ENCODE measurements around the gene DENND6A.
"Not testable (repeated sequence)": the region's sequence is repeated elsewhere in the genome, so short reads cannot be mapped to it uniquely, and the experiment has no call there.

The DENND6A gene

DNA sequence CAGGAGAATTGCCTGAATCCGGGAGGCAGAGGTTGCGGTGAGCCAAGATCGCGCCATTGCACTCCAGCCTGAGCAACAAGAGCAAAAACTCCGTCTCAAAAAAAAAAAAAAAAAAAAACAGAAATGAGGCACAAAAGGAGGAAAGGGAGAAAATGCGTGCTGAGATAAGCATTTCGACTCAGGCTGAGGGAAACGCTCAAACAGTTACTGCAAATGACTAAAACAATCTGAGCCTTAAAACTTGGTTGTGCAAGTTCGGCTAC lies 813 bp downstream of the DENND6A start:
- not testable (repeated sequence) for H3K27me3 ChIP-seq (ENCODE audit: insufficient read depth, low read length); H3K36me3 ChIP-seq (ENCODE audit: insufficient read depth, low read depth, low read length); H3K9me3 ChIP-seq (ENCODE audit: insufficient read depth, low read depth, low read length)
- Histone ChIP-seq H3K4me3 (ENCODE audit: low read length) (peak overlapping the region; percentile 98), H3K27ac (ENCODE audit: low read length) (peak overlapping the region; percentile 97), H3K4me1 (ENCODE audit: insufficient read depth, low read length) (peaks cover 15% of the 10 kb centered on the region; the same call in 1 of the 2 replicates), H3K9ac (ENCODE audit: low read depth, low read length) (peak overlapping the region; percentile 94)

DNA sequence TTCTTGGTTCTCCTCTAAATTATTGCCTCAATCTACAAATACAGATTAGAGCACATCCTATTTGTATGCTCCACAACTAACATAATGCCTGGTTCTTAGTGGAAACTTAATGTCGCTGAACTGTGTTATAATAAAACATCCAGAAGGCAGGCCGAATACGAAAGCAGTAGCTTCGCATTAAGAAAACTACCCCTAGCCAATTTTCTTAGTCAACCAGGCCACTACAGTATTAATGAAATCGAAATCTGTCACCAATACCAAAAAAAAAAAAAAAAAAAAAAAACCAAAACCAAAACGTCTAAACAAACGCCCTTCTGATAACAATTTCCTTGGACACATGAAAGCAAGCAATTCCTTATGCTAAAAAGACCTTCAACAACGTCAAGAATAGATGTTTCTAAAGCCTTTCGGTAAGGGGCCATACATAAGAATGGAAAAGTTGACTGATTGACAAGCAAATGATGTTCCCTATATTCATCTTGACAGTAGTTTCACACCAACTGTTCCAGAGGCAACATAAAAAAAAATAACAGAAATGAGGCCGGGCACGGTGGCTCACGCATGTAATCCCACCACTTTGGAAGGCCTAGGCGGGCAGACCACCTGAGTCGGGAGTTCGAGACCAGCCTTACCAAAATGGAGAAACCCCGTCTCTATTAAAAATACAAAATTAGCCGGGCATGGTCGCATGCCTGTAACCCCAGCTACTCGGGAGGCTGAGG lies 1.3 kb downstream of the DENND6A start:
- peak overlapping the region; percentile 98 for H3K4me3 ChIP-seq (ENCODE audit: low read length)
- peaks cover 15% of the 10 kb centered on the region; the same call in 1 of the 2 replicates for H3K4me1 ChIP-seq (ENCODE audit: insufficient read depth, low read length)
- H3K9me3 ChIP-seq (ENCODE audit: insufficient read depth, low read depth, low read length), result no peaks in the 10 kb centered on the region
- H3K9ac ChIP-seq (ENCODE audit: low read depth, low read length), result peak overlapping the region; percentile 94; the same call in 1 of the 2 replicates
- no peaks in the 10 kb centered on the region for H3K27me3 ChIP-seq (ENCODE audit: insufficient read depth, low read length)
- H3K27ac ChIP-seq (ENCODE audit: low read length), result no peak overlapping the region
- H3K36me3 ChIP-seq (ENCODE audit: insufficient read depth, low read depth, low read length), result no peaks in the 10 kb centered on the region

DNA sequence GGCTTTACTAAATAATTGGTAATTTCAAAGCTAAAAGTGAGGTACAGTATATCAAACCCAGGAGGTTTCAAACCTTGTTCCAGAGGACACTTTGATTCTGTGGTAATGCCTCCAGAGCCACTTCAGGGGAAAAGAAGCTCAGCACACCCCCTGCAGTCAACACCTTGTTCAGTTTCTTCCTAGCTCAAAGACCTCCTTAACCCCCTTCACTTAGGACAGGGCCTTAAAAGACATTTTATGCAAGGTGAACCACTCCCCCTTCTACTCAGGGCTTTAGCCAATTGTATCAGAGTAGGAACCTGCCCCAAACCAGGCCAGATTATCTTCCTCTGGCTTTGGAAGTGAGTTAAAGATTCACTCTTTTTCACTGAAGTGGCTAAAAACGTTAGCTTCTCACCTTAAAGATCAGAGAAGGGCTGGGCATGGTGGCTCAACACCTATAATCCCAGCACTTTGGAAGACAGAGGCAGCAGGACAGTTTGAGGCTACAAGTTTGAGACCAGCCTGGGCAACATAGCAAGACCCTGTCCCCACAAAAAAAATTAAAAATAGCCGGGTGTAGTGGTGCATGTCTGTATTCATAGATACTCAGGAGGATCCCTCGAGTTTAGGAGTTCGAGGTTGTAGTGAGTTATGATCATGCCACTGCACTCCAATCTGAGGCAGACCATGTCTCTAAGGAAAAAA lies 3.4 kb downstream of the DENND6A start:
- Histone ChIP-seq H3K9ac (ENCODE audit: low read depth, low read length) (no peak overlapping the region), H3K27me3 (ENCODE audit: insufficient read depth, low read length) (no peaks in the 10 kb centered on the region), H3K9me3 (ENCODE audit: insufficient read depth, low read depth, low read length) (no peaks in the 10 kb centered on the region), H3K4me1 (ENCODE audit: insufficient read depth, low read length) (peaks cover 15% of the 10 kb centered on the region; the same call in 1 of the 2 replicates), H3K27ac (ENCODE audit: low read length) (no peak overlapping the region), H3K4me3 (ENCODE audit: low read length) (no peak overlapping the region), H3K36me3 (ENCODE audit: insufficient read depth, low read depth, low read length) (no peaks in the 10 kb centered on the region; the same call in 1 of the 2 replicates)

DNA sequence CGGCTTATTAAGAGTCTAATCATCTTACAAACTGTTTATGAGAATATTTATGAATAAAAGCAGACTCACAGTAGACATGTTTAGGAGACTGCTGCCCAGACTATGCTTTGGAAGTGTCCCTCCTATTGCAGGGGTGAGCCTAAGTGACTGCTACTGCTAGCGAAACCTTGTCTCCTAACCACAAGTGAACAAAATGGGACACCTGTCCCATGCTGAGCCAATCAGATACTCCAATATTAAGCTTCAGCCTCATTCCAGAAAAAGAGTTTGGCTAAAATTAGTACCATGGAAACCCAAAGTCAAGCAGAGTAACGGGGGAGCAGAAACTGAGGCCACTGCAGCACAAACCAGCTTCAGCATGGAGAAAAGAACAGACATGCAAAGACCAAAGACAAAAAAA lies 4.6 kb downstream of the DENND6A start:
- H3K36me3 ChIP-seq (ENCODE audit: insufficient read depth, low read depth, low read length), result no peaks in the 10 kb centered on the region; the same call in 1 of the 2 replicates
- H3K27me3 ChIP-seq (ENCODE audit: insufficient read depth, low read length), result no peaks in the 10 kb centered on the region
- H3K9me3 ChIP-seq (ENCODE audit: insufficient read depth, low read depth, low read length), result no peaks in the 10 kb centered on the region
- peaks cover 15% of the 10 kb centered on the region; the same call in 1 of the 2 replicates for H3K4me1 ChIP-seq (ENCODE audit: insufficient read depth, low read length)
- no peak overlapping the region for H3K4me3 ChIP-seq (ENCODE audit: low read length)
- no peak overlapping the region for H3K9ac ChIP-seq (ENCODE audit: low read depth, low read length)
- H3K27ac ChIP-seq (ENCODE audit: low read length), result no peak overlapping the region

DNA sequence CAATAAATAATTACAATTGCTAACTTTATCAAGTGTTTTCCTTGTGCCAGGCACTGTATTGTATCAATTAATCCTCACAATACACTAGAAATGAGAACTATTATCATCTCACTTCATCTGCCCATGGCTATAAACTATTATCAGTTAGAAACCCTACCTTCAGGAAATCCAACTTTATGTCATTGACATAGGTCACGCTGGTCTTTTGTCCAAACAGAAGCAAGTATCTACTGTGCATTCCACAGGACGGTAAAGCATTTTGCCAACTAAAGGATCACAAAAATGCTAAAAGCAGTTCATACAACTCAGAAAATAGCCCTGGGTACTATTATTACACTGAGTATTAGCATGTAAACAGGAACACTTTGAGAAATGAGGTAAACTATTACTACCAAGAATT lies 9.6 kb downstream of the DENND6A start:
- Histone ChIP-seq H3K27ac (ENCODE audit: low read length) (no peak overlapping the region), H3K27me3 (ENCODE audit: insufficient read depth, low read length) (no peaks in the 10 kb centered on the region), H3K36me3 (ENCODE audit: insufficient read depth, low read depth, low read length) (peaks cover 6% of the 10 kb centered on the region; the same call in 1 of the 2 replicates), H3K4me1 (ENCODE audit: insufficient read depth, low read length) (peaks cover under 1% of the 10 kb centered on the region; the same call in 1 of the 2 replicates), H3K4me3 (ENCODE audit: low read length) (no peak overlapping the region), H3K9ac (ENCODE audit: low read depth, low read length) (no peak overlapping the region), H3K9me3 (ENCODE audit: insufficient read depth, low read depth, low read length) (no peaks in the 10 kb centered on the region)

DNA sequence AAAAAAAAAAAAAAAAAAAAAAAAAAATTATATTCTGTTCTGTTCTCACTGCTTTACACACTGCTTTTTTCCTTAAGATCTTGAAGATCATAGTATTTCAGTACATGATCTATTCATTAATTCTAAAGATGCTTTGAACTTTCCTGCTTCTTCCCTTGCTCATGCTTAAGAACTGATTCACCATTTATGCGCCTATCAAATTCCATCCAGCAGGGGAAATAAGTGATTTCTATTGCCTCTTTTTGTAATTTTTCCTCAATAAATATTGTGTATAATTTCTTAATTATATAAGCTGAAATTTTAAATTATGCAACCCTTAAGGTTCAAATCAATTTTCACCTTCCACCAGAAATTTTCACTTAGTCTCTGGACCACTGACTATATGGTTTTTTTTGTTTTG lies 10.6 kb downstream of the DENND6A start:
- Histone ChIP-seq H3K9ac (ENCODE audit: low read depth, low read length) (no peak overlapping the region), H3K4me3 (ENCODE audit: low read length) (no peak overlapping the region), H3K27me3 (ENCODE audit: insufficient read depth, low read length) (no peaks in the 10 kb centered on the region), H3K36me3 (ENCODE audit: insufficient read depth, low read depth, low read length) (peaks cover 6% of the 10 kb centered on the region; the same call in 1 of the 2 replicates), H3K4me1 (ENCODE audit: insufficient read depth, low read length) (no peaks in the 10 kb centered on the region), H3K27ac (ENCODE audit: low read length) (no peak overlapping the region), H3K9me3 (ENCODE audit: insufficient read depth, low read depth, low read length) (no peaks in the 10 kb centered on the region)

DNA sequence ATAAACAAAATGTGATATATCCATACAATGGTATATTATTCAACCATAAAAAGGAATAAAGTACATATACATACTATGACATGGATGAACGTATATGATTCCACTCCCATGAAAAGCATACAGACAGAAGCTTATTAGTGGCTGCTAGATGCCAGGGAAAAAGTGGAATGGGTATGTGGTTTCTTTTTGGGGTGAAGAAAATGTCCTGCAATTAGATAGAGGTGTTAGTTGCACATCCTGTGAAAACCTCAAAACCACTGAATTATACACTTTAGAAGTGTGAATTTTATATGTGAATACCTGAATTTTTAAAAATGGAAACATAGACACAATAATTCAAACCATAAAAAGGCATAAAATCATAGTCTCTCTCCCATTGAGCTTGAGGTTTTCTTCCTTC lies 11.2 kb downstream of the DENND6A start:
- Histone ChIP-seq H3K9me3 (ENCODE audit: insufficient read depth, low read depth, low read length) (no peaks in the 10 kb centered on the region), H3K4me1 (ENCODE audit: insufficient read depth, low read length) (no peaks in the 10 kb centered on the region), H3K36me3 (ENCODE audit: insufficient read depth, low read depth, low read length) (peaks cover 6% of the 10 kb centered on the region; the same call in 1 of the 2 replicates)

DNA sequence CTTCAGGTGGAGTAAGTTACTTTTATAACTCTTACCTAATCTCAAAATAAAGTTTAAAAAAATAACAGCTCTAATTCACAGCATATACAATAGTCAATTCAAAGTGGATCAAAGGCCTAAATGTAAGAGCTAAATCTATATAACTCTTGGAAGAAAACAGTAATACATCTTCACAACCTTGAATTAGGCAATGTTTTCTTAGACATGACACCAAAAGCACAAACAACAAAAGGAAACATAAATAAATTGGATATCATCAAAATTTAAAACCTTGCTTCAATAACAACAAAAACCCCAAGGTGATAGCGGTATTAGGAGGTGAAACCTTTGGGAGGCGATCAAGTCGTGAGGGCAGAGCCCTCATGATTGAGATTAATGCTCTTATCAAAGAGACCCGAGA lies 12.8 kb downstream of the DENND6A start:
- Histone ChIP-seq H3K4me1 (ENCODE audit: insufficient read depth, low read length) (no peaks in the 10 kb centered on the region), H3K36me3 (ENCODE audit: insufficient read depth, low read depth, low read length) (peaks cover 6% of the 10 kb centered on the region; the same call in 1 of the 2 replicates), H3K4me3 (ENCODE audit: low read length) (no peak overlapping the region), H3K9me3 (ENCODE audit: insufficient read depth, low read depth, low read length) (no peaks in the 10 kb centered on the region), H3K27me3 (ENCODE audit: insufficient read depth, low read length) (no peaks in the 10 kb centered on the region), H3K9ac (ENCODE audit: low read depth, low read length) (no peak overlapping the region), H3K27ac (ENCODE audit: low read length) (no peak overlapping the region)

More for the DNA sequence above, 11.2 kb downstream of the DENND6A start:
- Histone ChIP-seq H3K27ac (ENCODE audit: low read length) (no peak overlapping the region), H3K9ac (ENCODE audit: low read depth, low read length) (no peak overlapping the region), H3K4me3 (ENCODE audit: low read length) (no peak overlapping the region), H3K27me3 (ENCODE audit: insufficient read depth, low read length) (no peaks in the 10 kb centered on the region)

DNA sequence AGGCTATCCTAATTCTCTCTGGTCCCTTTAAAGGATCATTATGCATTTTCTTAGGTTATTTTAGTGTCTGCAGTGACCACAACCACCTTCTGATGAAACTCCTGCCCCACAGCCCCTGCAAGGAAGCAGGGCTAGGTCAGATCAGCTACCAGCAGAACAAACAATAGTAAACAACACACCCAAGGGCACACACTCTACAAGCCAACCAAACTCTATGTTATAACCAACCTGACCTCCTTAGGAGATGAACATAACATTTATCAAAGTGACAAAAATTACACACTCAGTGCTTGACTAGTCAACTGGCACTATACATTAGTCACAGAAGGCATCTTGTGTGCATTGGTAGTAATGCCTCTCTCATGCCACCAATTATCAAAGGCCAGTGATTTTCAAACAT lies 17.3 kb downstream of the DENND6A start:
- Histone ChIP-seq H3K9ac (ENCODE audit: low read depth, low read length) (no peak overlapping the region), H3K4me1 (ENCODE audit: insufficient read depth, low read length) (peaks cover 6% of the 10 kb centered on the region; the same call in 1 of the 2 replicates), H3K4me3 (ENCODE audit: low read length) (no peak overlapping the region), H3K27me3 (ENCODE audit: insufficient read depth, low read length) (no peaks in the 10 kb centered on the region), H3K9me3 (ENCODE audit: insufficient read depth, low read depth, low read length) (no peaks in the 10 kb centered on the region), H3K36me3 (ENCODE audit: insufficient read depth, low read depth, low read length) (0 out of 2 replicates have a peak, but pooled peaks cover 6% of the 10 kb centered on the region), H3K27ac (ENCODE audit: low read length) (no peak overlapping the region)

DNA sequence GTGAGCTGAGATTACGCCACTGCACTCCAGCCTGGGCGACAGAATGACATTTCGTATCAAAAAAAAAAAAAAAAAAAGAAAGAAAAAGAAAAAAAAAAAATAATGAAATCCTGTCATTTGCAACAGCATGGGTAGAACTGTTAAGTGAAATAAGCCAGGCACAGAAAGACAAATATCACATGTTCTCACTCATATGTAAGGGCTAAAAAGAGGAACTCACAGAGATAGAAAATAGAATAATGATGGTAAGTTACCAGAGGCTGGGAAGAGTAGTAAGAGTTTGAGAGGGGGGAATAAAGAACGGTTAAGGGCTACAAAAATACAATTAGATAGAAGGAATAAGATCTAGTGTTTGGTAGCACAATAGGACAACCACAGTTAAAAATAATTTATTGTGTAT lies 19.7 kb downstream of the DENND6A start:
- no peaks in the 10 kb centered on the region for H3K9me3 ChIP-seq (ENCODE audit: insufficient read depth, low read depth, low read length)
- no peak overlapping the region for H3K27ac ChIP-seq (ENCODE audit: low read length)
- H3K4me3 ChIP-seq (ENCODE audit: low read length), result no peak overlapping the region
- H3K27me3 ChIP-seq (ENCODE audit: insufficient read depth, low read length), result no peaks in the 10 kb centered on the region
- H3K36me3 ChIP-seq (ENCODE audit: insufficient read depth, low read depth, low read length), result no peaks in the 10 kb centered on the region; the same call in 1 of the 2 replicates
- H3K4me1 ChIP-seq (ENCODE audit: insufficient read depth, low read length), result peaks cover 8% of the 10 kb centered on the region; the same call in 1 of the 2 replicates
- H3K9ac ChIP-seq (ENCODE audit: low read depth, low read length), result no peak overlapping the region

DNA sequence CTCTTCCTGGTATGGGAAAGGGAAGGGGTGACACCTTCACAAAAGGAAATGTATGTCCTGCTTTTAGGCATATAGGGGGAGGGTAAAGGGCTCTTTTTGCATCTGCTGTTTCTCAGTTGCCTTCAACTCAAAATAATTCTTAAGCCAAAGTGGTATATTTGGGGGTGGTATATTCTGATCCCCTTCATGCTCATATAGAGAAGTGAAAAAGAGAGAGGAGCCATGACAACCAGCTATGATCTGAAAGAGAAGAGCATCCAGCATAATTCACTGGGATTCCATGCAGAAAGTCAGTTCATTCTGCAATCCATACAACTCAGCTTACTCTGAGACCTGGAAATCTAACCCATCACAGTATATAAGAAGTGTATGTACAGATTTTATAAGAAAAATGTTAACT lies 22.3 kb downstream of the DENND6A start:
- H3K27me3 ChIP-seq (ENCODE audit: insufficient read depth, low read length), result no peaks in the 10 kb centered on the region
- H3K4me3 ChIP-seq (ENCODE audit: low read length), result no peak overlapping the region
- H3K9me3 ChIP-seq (ENCODE audit: insufficient read depth, low read depth, low read length), result no peaks in the 10 kb centered on the region
- H3K36me3 ChIP-seq (ENCODE audit: insufficient read depth, low read depth, low read length), result no peaks in the 10 kb centered on the region; the same call in none of the 2 replicates
- no peak overlapping the region for H3K27ac ChIP-seq (ENCODE audit: low read length)
- H3K9ac ChIP-seq (ENCODE audit: low read depth, low read length), result no peak overlapping the region
- peaks cover 8% of the 10 kb centered on the region; the same call in 1 of the 2 replicates for H3K4me1 ChIP-seq (ENCODE audit: insufficient read depth, low read length)

DNA sequence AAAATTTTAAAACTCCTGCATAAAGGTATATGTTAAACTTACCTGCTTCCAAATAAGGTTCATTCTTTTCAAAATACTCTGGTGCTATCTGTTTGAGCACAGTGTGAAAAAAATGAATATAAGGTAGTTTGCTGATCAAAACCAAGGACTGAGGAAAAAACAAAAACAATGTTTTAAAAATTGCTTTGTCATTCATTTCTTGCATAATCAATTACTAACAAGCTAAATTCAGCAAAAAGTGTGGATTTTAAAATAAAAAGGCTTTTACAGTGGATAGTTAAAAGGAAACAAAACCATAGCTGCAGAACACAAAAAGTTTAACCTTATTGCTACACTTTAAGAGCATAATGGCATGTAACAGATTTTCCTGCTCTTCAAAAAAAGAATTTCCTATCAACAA lies 31.5 kb downstream of the DENND6A start:
- H3K4me3 ChIP-seq (ENCODE audit: low read length), result no peak overlapping the region
- no peak overlapping the region for H3K9ac ChIP-seq (ENCODE audit: low read depth, low read length)
- peaks cover 23% of the 10 kb centered on the region for H3K4me1 ChIP-seq (ENCODE audit: insufficient read depth, low read length)
- H3K9me3 ChIP-seq (ENCODE audit: insufficient read depth, low read depth, low read length), result no peaks in the 10 kb centered on the region
- no peaks in the 10 kb centered on the region for H3K27me3 ChIP-seq (ENCODE audit: insufficient read depth, low read length)
- no peak overlapping the region for H3K27ac ChIP-seq (ENCODE audit: low read length)
- peaks cover 17% of the 10 kb centered on the region for H3K36me3 ChIP-seq (ENCODE audit: insufficient read depth, low read depth, low read length)
